K562 (cell line): Measurements from ENCODE around the gene FSTL4. TPM values are rescaled to one million over a fixed set of nuclear protein-coding genes. Genes with fewer than 3 reads are reported as not detected.

Experiments used
- ATAC-seq: fragments of 200-7000 bp; cut with Tn5 transposase; 3 replicates; pipeline ENCODE4 v1.9.1; 2020; ENCODE audit warnings: moderate library complexity
- BruUV-seq: library from RNA; stranded (reverse); fragments of 400-500 nt; replicated peaks from 2 replicates; lab custom pipeline; 2021; lab: Mats Ljungman, UMichigan
- CTCF ChIA-PET: fragments of 300-600 bp; formaldehyde crosslinking; extraction: SDS; loops from one replicate; lab custom pipeline; 2021; ENCODE audit warnings: low intra/inter-chr PET ratio; lab: Yijun Ruan, JAX
- POLR2A ChIA-PET: fragments of 300-600, 350-650 bp; sonication (Branson Sonifier 250); formaldehyde crosslinking; extraction: SDS; loops from one replicate; lab custom pipeline; 2021; ENCODE audit warnings: antibody characterized with exemption, inconsistent platforms; lab: Yijun Ruan, JAX
- DNase-seq, 4 experiments: peaks; one replicate each; pipeline versions ENCODE4 v3.0.0 to v3.0.0-alpha.2; 2011 to 2018; ENCODE audit warnings: low spot score in 3 of 4, mixed read lengths in 3 of 4; ENCODE audit errors: extremely low read depth in 1 of 4
- FAIRE-seq: peaks from 2 replicates; lab custom pipeline; 2011; peaks lifted over from hg19 to GRCh38; lab: Jason Lieb, UNC
- H2AFZ ChIP-seq: 2 replicates; pipeline ENCODE4 v1.6.0; 2011; ENCODE audit warnings: low read depth, low read length, control low read depth, inconsistent platforms
- H3K27ac ChIP-seq: fragments of 200-600 bp; 3 replicates; pipeline ENCODE4 v1.8.0; 2011; ENCODE audit warnings: low read depth, mild to moderate bottlenecking, control low read depth, inconsistent platforms, low read length, moderate library complexity, mixed read lengths; ENCODE audit errors: extremely low read depth
- H3K27me3 ChIP-seq, 2 experiments: fragments of 300-600 bp in 1 of 2; 2 replicates in 1 of 2; 3 replicates in 1 of 2; pipeline versions ENCODE4 v1.6.0 to v1.8.0; 2011; ENCODE audit warnings: inconsistent platforms in 2 of 2, low read length in 2 of 2, mild to moderate bottlenecking in 1 of 2, mixed read lengths in 1 of 2, moderate library complexity in 1 of 2; ENCODE audit not compliant: control insufficient read depth in 2 of 2, insufficient read depth in 2 of 2
- H3K36me3 ChIP-seq: fragments of 300-600 bp; 3 replicates; pipeline ENCODE4 v1.8.0; 2011; ENCODE audit warnings: mild to moderate bottlenecking, low read length, inconsistent platforms; ENCODE audit not compliant: control insufficient read depth, insufficient read depth
- H3K4me1 ChIP-seq, 2 experiments: fragments of 200-600 bp in 1 of 2; replicated peaks in 1 of 2; 2 replicates in 1 of 2; 3 replicates in 1 of 2; pipeline versions ENCODE4 v1.5.1 to v1.8.0; 2011; ENCODE audit warnings: inconsistent platforms in 2 of 2, low read length in 2 of 2, mild to moderate bottlenecking in 1 of 2, mixed read lengths in 1 of 2, moderate library complexity in 1 of 2; ENCODE audit not compliant: control insufficient read depth in 2 of 2, insufficient read depth in 2 of 2
- H3K4me2 ChIP-seq: 2 replicates; pipeline ENCODE4 v1.6.1; 2011; ENCODE audit warnings: low read length, control low read depth, inconsistent platforms, mixed read lengths; ENCODE audit not compliant: insufficient read depth
- H3K4me3 ChIP-seq: fragments of 200-600 bp; sonication (generic), shearing (Covaris generic); 2 replicates; pipeline ENCODE4 v1.5.1; 2016; ENCODE audit warnings: control low read depth, inconsistent platforms
- H3K79me2 ChIP-seq: fragments of 200-600 bp; 3 replicates; pipeline ENCODE4 v1.8.0; 2011; ENCODE audit warnings: low read length, inconsistent platforms; ENCODE audit not compliant: control insufficient read depth, insufficient read depth
- H3K9ac ChIP-seq, 2 experiments: 2 replicates each; pipeline versions ENCODE4 v1.6.0 to v1.6.1; 2011; ENCODE audit warnings: low read depth in 2 of 2, low read length in 2 of 2, control low read depth in 1 of 2, inconsistent platforms in 1 of 2, mild to moderate bottlenecking in 1 of 2, mixed read lengths in 1 of 2; ENCODE audit not compliant: insufficient read depth in 1 of 2
- H3K9me1 ChIP-seq: one replicate; pipeline ENCODE4 v1.6.0; 2011; ENCODE audit warnings: inconsistent platforms, mild to moderate bottlenecking, low read length, moderate library complexity; ENCODE audit not compliant: control insufficient read depth, insufficient read depth
- H3K9me3 ChIP-seq: replicated peaks from 2 replicates; pipeline ENCODE4 v1.5.1; 2011; ENCODE audit warnings: low read depth, low read length, inconsistent platforms; ENCODE audit not compliant: control insufficient read depth, insufficient read depth
- H4K20me1 ChIP-seq: replicated peaks from 2 replicates; pipeline ENCODE4 v1.6.1; 2011; ENCODE audit warnings: low read length, inconsistent platforms, mixed read lengths; ENCODE audit not compliant: control insufficient read depth, insufficient read depth
- BRF2 ChIP-seq: IDR thresholded peaks from 3 replicates; pipeline ENCODE4 v1.6.1; 2011; ENCODE audit warnings: borderline replicate concordance, mild to moderate bottlenecking; ENCODE audit not compliant: insufficient read length, insufficient read depth
- CBFB ChIP-seq: sonication (generic); formaldehyde crosslinking; IDR thresholded peaks from 2 replicates; pipeline ENCODE4 v1.4.0; 2020; ENCODE audit warnings: mild to moderate bottlenecking, missing genetic modification reagents
- ETV6 ChIP-seq, 3 experiments: fragments of 150-350 bp in 1 of 3; sonication (generic) in 1 of 3; formaldehyde crosslinking in 1 of 3; IDR thresholded peaks; 2 replicates each; pipeline versions ENCODE4 v1.6.1 to v1.8.0; 2014 to 2022; ENCODE audit warnings: borderline replicate concordance in 2 of 3, low read depth in 2 of 3, antibody characterized with exemption in 1 of 3, low read length in 1 of 3, mild to moderate bottlenecking in 1 of 3, missing genetic modification reagents in 1 of 3
- EWSR1 ChIP-seq: fragments of 450-650 bp; IDR thresholded peaks from 2 replicates; pipeline ENCODE4 v1.6.1; 2018; ENCODE audit warnings: borderline replicate concordance, mild to moderate bottlenecking, low read depth, moderate library complexity; ENCODE audit not compliant: partially characterized antibody
- FOXA1 ChIP-seq: fragments of 450-650 bp; IDR thresholded peaks from 2 replicates; pipeline ENCODE4 v1.6.1; 2016; ENCODE audit warnings: mild to moderate bottlenecking, borderline replicate concordance
- FOXM1 ChIP-seq, 2 experiments: fragments of 450-650 bp in 1 of 2; sonication (generic) in 1 of 2; formaldehyde crosslinking in 1 of 2; IDR thresholded peaks; 2 replicates each; pipeline versions ENCODE4 v1.6.1 to v1.9.0; 2017 to 2022; ENCODE audit warnings: low read depth in 2 of 2, mild to moderate bottlenecking in 2 of 2, missing genetic modification reagents in 1 of 2, moderate library complexity in 1 of 2
- JUNB ChIP-seq: fragments of 450-650 bp; formaldehyde crosslinking; conservative IDR thresholded peaks from 2 replicates; pipeline ENCODE4 v1.4.0; 2020; ENCODE audit warnings: mild to moderate bottlenecking
- MAX ChIP-seq: sonication (generic); formaldehyde crosslinking; IDR thresholded peaks from 2 replicates; pipeline ENCODE4 v1.9.0; 2022; ENCODE audit warnings: mild to moderate bottlenecking, missing genetic modification reagents
- MCM5 ChIP-seq: fragments of 450-650 bp; IDR thresholded peaks from 2 replicates; pipeline ENCODE4 v1.6.1; 2016; ENCODE audit warnings: low read depth
- NCOA2 ChIP-seq, 2 experiments: fragments of 450-650 bp; IDR thresholded peaks; 2 replicates each; pipeline ENCODE4 v1.6.1; 2018; ENCODE audit warnings: mild to moderate bottlenecking in 2 of 2, moderate library complexity in 1 of 2; ENCODE audit not compliant: partially characterized antibody in 2 of 2
- RBFOX2 ChIP-seq: fragments of 200-400 bp; formaldehyde crosslinking; IDR thresholded peaks from 2 replicates; pipeline ENCODE4 v1.6.1; 2017; ENCODE audit warnings: low read depth, mild to moderate bottlenecking, low read length, moderate library complexity
- RFX5 ChIP-seq: IDR thresholded peaks from 2 replicates; pipeline ENCODE4 v1.6.1; 2011; ENCODE audit warnings: low read depth, mild to moderate bottlenecking, improper control_type of control experiment, low read length
- SAP30 ChIP-seq: fragments of 200-600 bp; sonication (generic); IDR thresholded peaks from 2 replicates; pipeline ENCODE4 v1.6.1; 2012; ENCODE audit warnings: borderline replicate concordance, low read depth, mild to moderate bottlenecking, moderate library complexity, low read length, control low read depth, inconsistent platforms; ENCODE audit not compliant: insufficient read depth, poor library complexity, severe bottlenecking
- ZBTB11 ChIP-seq, 3 experiments: fragments of 200-800 bp in 1 of 3; fragments of 250-450 bp in 1 of 3; fragments of 450-650 bp in 1 of 3; sonication (Bioruptor Pico) in 1 of 3; sonication (Bioruptor generic) in 1 of 3; formaldehyde crosslinking in 1 of 3; IDR thresholded peaks; 2 replicates each; pipeline versions ENCODE4 v1.6.1 to v1.8.0; 2016 to 2022; ENCODE audit warnings: mild to moderate bottlenecking in 2 of 3, missing genetic modification characterization in 2 of 3, missing compliant biosample characterization in 1 of 3, moderate library complexity in 1 of 3
- ZNF175 ChIP-seq: fragments of 200-800 bp; sonication (Bioruptor generic); IDR thresholded peaks from 2 replicates; pipeline ENCODE4 v1.6.1; 2016; ENCODE audit warnings: low read depth, mild to moderate bottlenecking, missing genetic modification characterization, missing compliant biosample characterization
- WGBS: fragments of 100-300 bp; shearing (Covaris generic); methylation state at CpG from one replicate; pipeline ENCODE4 v1.1.6; 2016; ENCODE audit warnings: low coverage, mixed read lengths; ENCODE audit not compliant: insufficient coverage; ENCODE audit errors: missing lambda C conversion rate; 5-methylcytosine and 5-hydroxymethylcytosine counted together
- in situ Hi-C: fragments of 300-500 bp; cut with MboI; formaldehyde crosslinking; loops from 4 replicates; pipeline ENCODE4 v1.15.0; 2018; ENCODE audit warnings: inconsistent platforms, mixed read lengths
- intact Hi-C: fragments of 100-400 bp; cut with micrococcal nuclease; formaldehyde crosslinking; loops from 2 replicates; pipeline ENCODE4 v1.14.2; 2022
- polyA plus RNA-seq, 8 experiments: library from polyadenylated mRNA; depleted of rRNA in 4 of 8; stranded (reverse) in 5 of 8; unstranded in 3 of 8; fragments of >200 nt; fragmentation: Nextera tagmentation in 2 of 8; fragmentation: Illumina TruSeq in 1 of 8; extraction: Ambion mirVana in 2 of 8; extraction: Trizol in 1 of 8; gene quantifications; 2 replicates each; pipeline versions ENCODE4 v1.2.1 to v1.2.3, GENCODE V29; 2011 to 2014; ENCODE audit warnings: inconsistent platforms in 1 of 8, missing spikeins in 1 of 8
- total RNA-seq, 7 experiments: library from RNA; depleted of rRNA in 6 of 7; stranded (reverse); fragments of >200 nt in 6 of 7; fragmentation: Illumina TruSeq in 2 of 7; extraction: Trizol in 2 of 7; gene quantifications; 2 replicates each; pipeline versions ENCODE4 v1.2.1 to v1.2.3, GENCODE V29; 2011 to 2021; ENCODE audit warnings: low replicate concordance in 1 of 7

The FSTL4 gene
- total and polyA plus RNA-seq, 9 of the 15 experiments (the other 6 are each of a cell fraction or from before 2014, with no cell fraction given): 0.08 to 0.18 (median 0.10) TPM; not detected in 5

- in situ Hi-C loops: no loop called here
- 3% methylated on average over 4 of the region's 4 CpGs for WGBS
Observed at GRCh38 chr5:133205649-133206048, 406.7 kb downstream of the FSTL4 start.

More at GRCh38 chr5:133205649-133206048, 406.7 kb downstream of the FSTL4 start:
- no peaks in the 10 kb centered on the region for H3K9me3 ChIP-seq
- H3K36me3 ChIP-seq: no peaks in the 10 kb centered on the region
- H3K4me2 ChIP-seq: no peak overlapping the region
- intact Hi-C loops: no loop called here
- H2AFZ ChIP-seq: no peak overlapping the region
- H3K79me2 ChIP-seq: no peaks in the 10 kb centered on the region
- ChIA-PET CTCF (interaction anchor here (0.6 kb wide), 1 partner anchor 251 kb away, joined by 4 read pairs; no protein-coding TSS in a partner anchor), POLR2A (interaction anchor here (0.6 to 1.2 kb wide), 2 partner anchors 30 to 210 kb away, joined by 3 to 4 read pairs; no protein-coding TSS in a partner anchor)
- BruUV-seq: no TSS peak
- H4K20me1 ChIP-seq: no peaks in the 10 kb centered on the region
- ATAC-seq (no peak), DNase-seq (no peak), FAIRE-seq (no peak)
- H3K4me1 ChIP-seq: no peaks in the 10 kb centered on the region
- peaks cover 21 to 48% of the 10 kb centered on the region in 2 experiments; a peak in 3 of 5 replicates for H3K27me3 ChIP-seq
- no peak overlapping the region for H3K27ac ChIP-seq
- no peak overlapping the region for H3K9ac ChIP-seq
- H3K4me3 ChIP-seq: no peak overlapping the region
- TF ChIP-seq CBFB (CRISPR knock-in tag) (no peak), RFX5 (no peak), ZNF175 (no peak), RBFOX2 (no peak), NCOA2 (IDR thresholded peaks at IDR 0.05; ENCODE audit: partially characterized antibody in 2 of 2) (no peak), ETV6 (IDR thresholded peaks at IDR 0.05; ENCODE audit: borderline replicate concordance in 1 of 2, low read depth in 2 of 2, low read length in 1 of 2) (no peak), ETV6 (CRISPR knock-in tag; IDR thresholded peaks at IDR 0.05; ENCODE audit: borderline replicate concordance) (no peak), FOXM1 (IDR thresholded peaks at IDR 0.05; ENCODE audit: low read depth) (no peak), FOXM1 (CRISPR knock-in tag; IDR thresholded peaks at IDR 0.05; ENCODE audit: low read depth) (no peak), MAX (no peak), EWSR1 (no peak), SAP30 (no peak), ZBTB11 (CRISPR knock-in tag; IDR thresholded peaks at IDR 0.05) (no peak), JUNB (no peak), BRF2 (no peak), MCM5 (no peak), FOXA1 (no peak)
- H3K9me1 ChIP-seq: no peaks in the 10 kb centered on the region
